ENCODE results near the gene RPP40.

DNA sequence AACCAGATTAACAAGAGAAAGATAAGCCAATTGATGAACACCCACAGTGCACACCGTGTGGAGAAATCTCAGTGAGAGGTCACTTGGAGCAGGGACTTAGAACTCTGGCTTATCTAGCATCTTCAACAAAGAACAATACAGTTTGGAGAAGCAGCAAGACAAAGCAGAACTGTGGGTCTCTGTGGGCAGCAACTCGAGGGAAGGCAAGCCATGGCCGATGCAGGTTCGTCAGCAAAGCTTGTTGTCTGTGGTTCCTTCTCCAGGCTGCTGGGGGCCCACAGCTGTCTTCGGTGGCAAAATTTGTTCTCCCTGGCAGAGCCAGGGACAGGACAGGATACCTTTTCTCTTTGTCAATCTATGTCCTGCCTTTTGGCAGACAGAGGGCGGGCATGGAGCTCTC lies 22.1 kb downstream of the RPP40 start:
- no peak for TF ChIP-seq POLR2AphosphoS5 (IDR thresholded peaks at IDR 0.05; ENCODE audit: low read depth, low read length)
- no peak for TF ChIP-seq TAF1 (IDR thresholded peaks at IDR 0.05; ENCODE audit: borderline replicate concordance, insufficient read depth, low read length)
- TF ChIP-seq SIN3A (IDR thresholded peaks at IDR 0.05; ENCODE audit: borderline replicate concordance, insufficient read depth, low read length): no peak
- TF ChIP-seq, protein P1, sequence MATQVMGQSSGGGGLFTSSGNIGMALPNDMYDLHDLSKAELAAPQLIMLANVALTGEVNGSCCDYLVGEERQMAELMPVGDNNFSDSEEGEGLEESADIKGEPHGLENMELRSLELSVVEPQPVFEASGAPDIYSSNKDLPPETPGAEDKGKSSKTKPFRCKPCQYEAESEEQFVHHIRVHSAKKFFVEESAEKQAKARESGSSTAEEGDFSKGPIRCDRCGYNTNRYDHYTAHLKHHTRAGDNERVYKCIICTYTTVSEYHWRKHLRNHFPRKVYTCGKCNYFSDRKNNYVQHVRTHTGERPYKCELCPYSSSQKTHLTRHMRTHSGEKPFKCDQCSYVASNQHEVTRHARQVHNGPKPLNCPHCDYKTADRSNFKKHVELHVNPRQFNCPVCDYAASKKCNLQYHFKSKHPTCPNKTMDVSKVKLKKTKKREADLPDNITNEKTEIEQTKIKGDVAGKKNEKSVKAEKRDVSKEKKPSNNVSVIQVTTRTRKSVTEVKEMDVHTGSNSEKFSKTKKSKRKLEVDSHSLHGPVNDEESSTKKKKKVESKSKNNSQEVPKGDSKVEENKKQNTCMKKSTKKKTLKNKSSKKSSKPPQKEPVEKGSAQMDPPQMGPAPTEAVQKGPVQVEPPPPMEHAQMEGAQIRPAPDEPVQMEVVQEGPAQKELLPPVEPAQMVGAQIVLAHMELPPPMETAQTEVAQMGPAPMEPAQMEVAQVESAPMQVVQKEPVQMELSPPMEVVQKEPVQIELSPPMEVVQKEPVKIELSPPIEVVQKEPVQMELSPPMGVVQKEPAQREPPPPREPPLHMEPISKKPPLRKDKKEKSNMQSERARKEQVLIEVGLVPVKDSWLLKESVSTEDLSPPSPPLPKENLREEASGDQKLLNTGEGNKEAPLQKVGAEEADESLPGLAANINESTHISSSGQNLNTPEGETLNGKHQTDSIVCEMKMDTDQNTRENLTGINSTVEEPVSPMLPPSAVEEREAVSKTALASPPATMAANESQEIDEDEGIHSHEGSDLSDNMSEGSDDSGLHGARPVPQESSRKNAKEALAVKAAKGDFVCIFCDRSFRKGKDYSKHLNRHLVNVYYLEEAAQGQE (IDR thresholded peaks at IDR 0.05; ENCODE audit: insufficient read depth in 1 of 2, low read depth in 2 of 2, low read length in 2 of 2): no peak

Data from PFSK-1 (cell line).